ENCODE measurements around the gene ATP2B2. TPM values are rescaled to one million over a fixed set of nuclear protein-coding genes. Genes with fewer than 3 reads are reported as not detected.

Gene ATP2B2
- total RNA-seq, 1 donor from 2014 or later, result not detected

DNA sequence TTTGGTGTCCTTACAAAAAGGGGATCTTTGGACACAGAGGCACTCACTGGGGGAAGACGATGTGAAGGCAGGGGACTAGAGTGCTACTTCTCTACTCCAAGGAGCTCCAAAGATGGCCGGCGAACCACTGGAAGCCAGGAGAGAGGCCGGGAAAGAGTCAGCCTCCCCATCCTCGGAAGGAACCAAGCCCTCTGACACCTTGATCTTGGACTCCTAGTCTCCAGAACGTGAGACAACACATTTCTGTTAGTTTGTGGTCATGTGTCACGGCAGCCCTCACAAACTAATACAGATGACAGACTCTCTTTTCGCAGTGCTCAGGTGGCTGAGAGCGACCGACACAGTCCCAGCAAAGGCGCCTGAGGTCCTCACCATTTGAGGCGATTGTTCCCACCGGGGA is 24.4 kb upstream of the ATP2B2 start:
- H3K4me3 ChIP-seq, result no peak overlapping the region
- TF ChIP-seq, protein P1, sequence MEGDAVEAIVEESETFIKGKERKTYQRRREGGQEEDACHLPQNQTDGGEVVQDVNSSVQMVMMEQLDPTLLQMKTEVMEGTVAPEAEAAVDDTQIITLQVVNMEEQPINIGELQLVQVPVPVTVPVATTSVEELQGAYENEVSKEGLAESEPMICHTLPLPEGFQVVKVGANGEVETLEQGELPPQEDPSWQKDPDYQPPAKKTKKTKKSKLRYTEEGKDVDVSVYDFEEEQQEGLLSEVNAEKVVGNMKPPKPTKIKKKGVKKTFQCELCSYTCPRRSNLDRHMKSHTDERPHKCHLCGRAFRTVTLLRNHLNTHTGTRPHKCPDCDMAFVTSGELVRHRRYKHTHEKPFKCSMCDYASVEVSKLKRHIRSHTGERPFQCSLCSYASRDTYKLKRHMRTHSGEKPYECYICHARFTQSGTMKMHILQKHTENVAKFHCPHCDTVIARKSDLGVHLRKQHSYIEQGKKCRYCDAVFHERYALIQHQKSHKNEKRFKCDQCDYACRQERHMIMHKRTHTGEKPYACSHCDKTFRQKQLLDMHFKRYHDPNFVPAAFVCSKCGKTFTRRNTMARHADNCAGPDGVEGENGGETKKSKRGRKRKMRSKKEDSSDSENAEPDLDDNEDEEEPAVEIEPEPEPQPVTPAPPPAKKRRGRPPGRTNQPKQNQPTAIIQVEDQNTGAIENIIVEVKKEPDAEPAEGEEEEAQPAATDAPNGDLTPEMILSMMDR (IDR thresholded peaks at IDR 0.05; ENCODE audit: borderline replicate concordance), result no peak
- DNase-seq, result no peak

DNA sequence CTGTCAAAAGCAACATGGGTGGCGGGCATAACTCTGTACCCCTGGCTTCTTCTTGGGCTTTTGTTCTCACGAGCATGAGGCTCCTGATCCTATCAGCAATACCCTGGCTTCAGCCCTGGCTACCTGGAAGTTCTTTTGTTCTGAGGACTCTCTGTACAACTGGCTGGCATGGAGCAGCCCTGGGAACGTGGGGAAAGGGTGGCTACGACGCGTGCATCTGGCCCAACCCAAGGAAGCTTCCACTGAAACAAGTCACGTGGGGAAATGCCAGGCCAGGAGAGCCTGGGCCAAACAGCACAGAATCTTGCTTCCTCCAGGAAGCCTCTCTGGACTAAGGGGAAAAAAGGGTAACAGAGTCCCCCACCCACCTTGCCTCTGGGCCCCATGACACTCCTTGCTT is 22.7 kb upstream of the ATP2B2 start:
- H3K27me3 ChIP-seq (ENCODE audit: low read depth), result peaks cover 44% of the 10 kb centered on the region
- TF ChIP-seq, protein P1 (IDR thresholded peaks at IDR 0.05; ENCODE audit: borderline replicate concordance), result no peak
- DNase-seq, result no peak
- intact Hi-C loops (cut with micrococcal nuclease), result no loop called here
- no peaks in the 10 kb centered on the region for H3K9me3 ChIP-seq (replicated peaks)
- no peaks in the 10 kb centered on the region for H3K36me3 ChIP-seq
- no peak overlapping the region for H3K27ac ChIP-seq (replicated peaks)
- no peaks in the 10 kb centered on the region for H3K4me1 ChIP-seq
- no peak overlapping the region for H3K4me3 ChIP-seq

More for the DNA sequence above, 24.4 kb upstream of the ATP2B2 start:
- intact Hi-C loops (cut with micrococcal nuclease), result no loop called here
- Histone ChIP-seq H3K4me1 (no peaks in the 10 kb centered on the region), H3K27me3 (ENCODE audit: low read depth) (peaks cover 41% of the 10 kb centered on the region), H3K27ac (replicated peaks) (no peak overlapping the region), H3K36me3 (no peaks in the 10 kb centered on the region), H3K9me3 (replicated peaks) (no peaks in the 10 kb centered on the region)

DNA sequence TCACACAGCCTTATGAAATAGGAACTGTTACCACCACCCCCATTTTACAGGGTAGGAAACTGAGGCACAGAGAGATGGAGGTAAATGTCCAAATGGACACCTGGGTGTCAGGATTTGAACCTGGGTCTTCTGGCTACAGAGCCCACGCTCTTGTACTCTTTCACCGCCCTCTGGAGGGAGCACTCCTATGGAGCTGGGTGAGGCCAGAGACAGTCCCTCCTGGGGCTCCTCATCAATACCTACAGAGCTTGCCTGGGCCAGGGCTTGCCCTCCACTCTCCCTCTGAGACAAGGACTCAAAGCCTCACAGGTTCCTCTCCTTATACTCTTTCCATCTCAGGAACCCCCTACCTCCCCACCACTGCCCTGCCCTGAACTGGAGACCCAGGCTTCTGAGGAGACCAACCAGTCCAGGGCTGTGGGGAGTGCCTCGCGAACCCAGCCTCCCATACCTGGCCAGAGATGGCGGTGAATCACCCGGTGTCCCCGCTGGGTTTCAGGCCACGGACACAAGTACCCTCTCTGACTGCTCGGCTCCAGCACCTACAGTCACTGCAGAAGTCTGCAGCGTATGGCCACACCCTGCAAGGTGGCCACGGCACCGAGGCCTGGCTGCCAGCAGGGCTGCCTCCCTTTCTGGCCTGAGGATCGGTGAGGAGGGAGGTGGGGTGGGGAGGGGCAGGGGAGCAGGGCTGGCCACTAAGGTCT is 22.1 kb upstream of the ATP2B2 start:
- H3K4me3 ChIP-seq, result no peak overlapping the region
- peaks cover 50% of the 10 kb centered on the region for H3K27me3 ChIP-seq (ENCODE audit: low read depth)
- no peaks in the 10 kb centered on the region for H3K4me1 ChIP-seq
- intact Hi-C loops (cut with micrococcal nuclease), result no loop called here
- DNase-seq, result no peak
- TF ChIP-seq, protein P1 (IDR thresholded peaks at IDR 0.05; ENCODE audit: borderline replicate concordance), result no peak
- H3K36me3 ChIP-seq, result no peaks in the 10 kb centered on the region
- H3K9me3 ChIP-seq (replicated peaks), result no peaks in the 10 kb centered on the region
- H3K27ac ChIP-seq (replicated peaks), result no peak overlapping the region

DNA sequence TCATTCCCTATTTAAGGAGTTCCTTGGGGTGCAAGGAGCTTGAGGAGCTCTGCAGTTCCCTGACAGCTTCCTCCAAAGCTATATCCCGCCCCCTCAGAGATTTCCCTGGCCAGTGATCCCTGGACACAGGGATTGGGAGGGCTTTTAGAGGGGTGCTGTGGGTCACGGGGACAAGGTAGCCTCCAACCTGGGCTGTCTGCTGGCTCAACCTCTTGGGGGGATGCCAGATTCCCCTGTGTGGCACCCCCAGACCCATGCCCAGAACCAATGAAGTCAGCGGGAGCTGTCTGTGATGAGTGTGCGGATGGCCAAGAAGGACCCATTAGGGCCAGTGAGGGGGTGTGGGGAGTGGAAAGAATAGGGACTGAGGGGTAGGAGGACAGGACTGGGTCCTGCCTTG is 21.0 kb upstream of the ATP2B2 start:
- no peak overlapping the region for H3K4me3 ChIP-seq
- TF ChIP-seq, protein P1 (IDR thresholded peaks at IDR 0.05; ENCODE audit: borderline replicate concordance), result no peak
- H3K27ac ChIP-seq (replicated peaks), result no peak overlapping the region
- no peaks in the 10 kb centered on the region for H3K36me3 ChIP-seq
- peaks cover 61% of the 10 kb centered on the region for H3K27me3 ChIP-seq (ENCODE audit: low read depth)
- DNase-seq, result no peak
- H3K4me1 ChIP-seq, result no peaks in the 10 kb centered on the region
- intact Hi-C loops (cut with micrococcal nuclease), result no loop called here
- H3K9me3 ChIP-seq (replicated peaks), result no peaks in the 10 kb centered on the region

DNA sequence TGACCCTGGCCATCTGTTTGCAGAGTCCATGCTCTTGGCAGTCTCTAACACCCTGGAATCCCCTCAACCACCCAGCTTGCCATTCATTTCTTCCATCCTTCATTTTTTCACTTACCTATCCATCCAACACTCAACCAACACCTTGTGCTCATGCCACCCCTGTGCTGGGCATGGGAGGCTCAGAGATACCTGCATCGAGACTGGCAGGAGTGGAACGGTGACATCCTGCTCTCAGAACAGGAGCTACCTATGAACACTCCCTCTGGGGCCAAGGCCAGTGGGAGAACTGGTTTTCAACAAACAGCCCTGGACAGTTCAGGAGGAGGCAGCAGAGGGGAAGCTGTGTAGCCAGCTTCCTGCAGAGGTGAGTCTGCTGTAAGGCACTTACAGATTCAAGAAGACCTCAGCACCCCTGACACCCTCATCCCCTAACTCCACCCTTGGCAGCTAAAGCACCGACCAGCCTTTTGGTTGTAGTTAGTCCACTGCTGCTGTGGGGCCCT is 19.5 kb upstream of the ATP2B2 start:
- TF ChIP-seq, protein P1 (IDR thresholded peaks at IDR 0.05; ENCODE audit: borderline replicate concordance), result no peak
- Histone ChIP-seq H3K9me3 (replicated peaks) (no peaks in the 10 kb centered on the region), H3K27me3 (ENCODE audit: low read depth) (peaks cover 74% of the 10 kb centered on the region), H3K36me3 (no peaks in the 10 kb centered on the region), H3K4me3 (no peak overlapping the region), H3K27ac (replicated peaks) (no peak overlapping the region), H3K4me1 (no peaks in the 10 kb centered on the region)
- intact Hi-C loops (cut with micrococcal nuclease), result no loop called here
- DNase-seq, result no peak
